Fibroblast of skin of left quadriceps (primary cell): ENCODE data around the gene NKIRAS2.

ENCODE experiments used
- DNase-seq, 2 experiments: peaks; one replicate each; pipeline ENCODE4 v3.0.0-alpha.2; 2013; ENCODE audit warnings: low read depth in 2 of 2

The NKIRAS2 gene

GRCh38 chr17:42026857-42027589 lies 7.1 kb downstream of the NKIRAS2 start:
- no peak for DNase-seq

DNA sequence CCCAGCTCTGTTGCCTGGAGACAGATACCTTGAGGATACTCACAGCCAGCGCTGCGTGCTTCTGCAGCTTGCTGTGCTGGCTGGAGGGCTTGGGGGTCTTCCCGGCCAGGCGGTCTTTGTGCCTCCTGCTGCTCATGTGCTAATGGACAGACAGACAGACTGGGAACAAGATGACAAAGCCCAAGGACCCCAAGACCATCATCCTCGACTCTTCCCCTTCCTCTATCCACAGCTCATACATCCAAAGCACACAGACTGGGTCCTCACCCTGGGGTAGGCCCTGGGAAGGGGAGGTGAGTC lies 7.7 kb downstream of the NKIRAS2 start:
- no peak for DNase-seq

GRCh38 chr17:42027961-42028790 lies 8.3 kb downstream of the NKIRAS2 start:
- DNase-seq = no peak

DNA sequence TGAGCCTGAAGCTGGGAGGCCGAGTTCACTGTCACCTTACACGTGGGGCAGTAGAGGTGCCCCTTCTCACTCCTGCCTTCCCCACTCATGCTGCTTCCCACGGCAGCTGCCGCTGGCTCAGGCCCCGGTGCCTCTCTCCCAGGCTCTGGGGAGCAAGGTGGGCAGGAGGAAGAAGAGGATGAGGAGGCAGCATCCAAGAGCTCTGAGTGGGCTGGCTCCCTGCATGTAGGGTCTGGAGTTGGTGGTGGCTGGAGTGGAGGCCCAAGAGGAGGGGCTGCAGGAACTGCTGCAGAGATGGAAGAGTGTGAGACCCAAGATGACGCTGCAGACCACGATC lies 8.9 kb downstream of the NKIRAS2 start:
- no peak for DNase-seq

GRCh38 chr17:42031584-42031983 lies 11.7 kb downstream of the NKIRAS2 start:
- no peak for DNase-seq

GRCh38 chr17:42034059-42034458 lies 14.2 kb downstream of the NKIRAS2 start:
- no peak for DNase-seq

- no peak for DNase-seq
Measured at GRCh38 chr17:42038221-42038973, 18.5 kb downstream of the NKIRAS2 start.

DNA sequence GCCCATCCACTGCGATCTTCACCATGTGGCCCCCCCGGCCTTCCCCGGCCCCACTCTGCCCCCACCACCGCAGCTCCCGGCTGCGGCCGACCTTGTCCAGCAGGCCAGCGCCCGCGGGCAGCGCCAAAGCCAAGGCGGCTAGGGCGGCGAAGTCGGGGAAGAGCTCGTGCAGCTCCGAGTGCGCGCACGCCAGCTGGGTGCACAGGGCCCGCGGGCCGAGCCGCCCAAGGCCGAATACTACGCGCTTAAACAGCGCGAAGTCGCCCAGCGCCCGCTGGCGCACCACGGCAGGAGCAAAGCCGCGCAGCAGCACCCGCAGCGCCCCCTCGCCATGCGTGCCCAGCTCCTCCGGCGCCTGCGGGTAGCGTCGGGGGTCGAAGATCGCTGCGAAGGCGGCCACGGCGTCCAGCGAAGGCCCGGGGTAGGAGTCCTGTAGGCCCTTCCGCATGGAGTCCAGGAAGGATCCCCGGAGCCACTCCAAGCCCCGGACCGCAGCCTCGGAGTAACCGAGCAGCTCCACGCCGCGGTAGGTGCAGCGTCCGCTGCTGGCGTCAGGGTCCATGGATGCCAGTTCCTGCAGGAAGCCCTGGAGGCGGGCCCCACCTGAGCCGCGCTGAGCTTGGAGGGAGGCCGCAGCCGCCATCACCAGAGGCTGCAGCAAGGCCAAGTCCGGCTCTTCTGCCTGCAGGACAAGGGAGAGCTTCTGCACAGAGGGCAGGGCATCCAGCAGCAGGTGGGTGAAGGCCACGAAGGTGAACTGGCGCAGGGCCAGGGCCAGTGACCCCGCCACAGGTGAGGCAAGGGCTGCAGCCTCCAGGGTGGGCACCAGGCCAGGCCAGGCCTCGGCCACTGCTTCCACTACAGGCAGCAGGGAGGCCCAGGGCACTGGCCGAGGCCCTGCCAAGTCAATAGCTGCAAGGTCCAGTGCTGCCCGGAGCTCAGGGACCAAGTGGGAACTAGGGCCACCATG lies 20.2 kb downstream of the NKIRAS2 start:
- DNase-seq = no peak

DNA sequence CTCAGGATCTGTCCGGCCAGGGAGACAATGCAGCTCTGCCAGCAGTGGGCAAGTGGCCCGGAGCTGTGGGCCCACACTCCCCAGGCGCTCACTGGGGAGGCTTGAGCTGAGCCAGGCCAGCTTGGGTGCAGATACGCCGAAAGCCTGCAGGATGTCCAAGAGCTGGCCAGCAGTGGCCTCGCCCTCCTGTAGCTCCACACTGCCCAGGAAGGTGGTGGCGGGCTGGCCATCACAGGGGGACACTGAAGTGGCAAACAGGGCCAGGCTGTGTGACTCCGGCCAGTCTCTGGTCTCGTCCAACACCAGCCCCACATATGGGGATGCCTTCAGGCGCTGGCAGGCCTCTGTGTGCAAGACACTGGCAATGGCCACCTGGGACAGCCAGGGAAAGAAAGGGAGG lies 20.9 kb downstream of the NKIRAS2 start:
- no peak for DNase-seq

DNA sequence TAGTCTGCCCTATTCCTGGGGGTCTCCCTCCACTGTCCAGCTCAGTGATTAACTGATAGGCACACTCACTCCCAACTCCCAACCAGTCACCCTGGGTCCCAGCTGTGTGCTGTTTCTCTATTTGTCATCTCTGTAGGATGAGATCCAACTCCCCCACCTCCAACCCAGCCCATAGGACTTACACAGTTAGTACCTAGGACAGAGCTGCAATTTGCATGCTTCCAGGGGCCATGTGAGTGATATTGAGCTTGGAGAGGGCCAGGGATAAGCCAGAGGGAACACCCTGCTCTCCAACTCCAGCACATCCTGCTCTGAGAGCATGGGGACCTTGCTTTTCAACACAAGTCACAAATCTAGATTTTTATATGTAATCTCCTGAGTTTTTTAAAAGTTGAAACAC lies 21.7 kb downstream of the NKIRAS2 start:
- DNase-seq = no peak

GRCh38 chr17:42042598-42043319 lies 22.9 kb downstream of the NKIRAS2 start:
- no peak for DNase-seq

GRCh38 chr17:42045719-42046118 lies 25.8 kb downstream of the NKIRAS2 start:
- no peak for DNase-seq

GRCh38 chr17:42047343-42047742 lies 27.5 kb downstream of the NKIRAS2 start:
- no peak for DNase-seq

- no peak for DNase-seq
Measured at GRCh38 chr17:42049834-42050392, 30.0 kb downstream of the NKIRAS2 start.

DNA sequence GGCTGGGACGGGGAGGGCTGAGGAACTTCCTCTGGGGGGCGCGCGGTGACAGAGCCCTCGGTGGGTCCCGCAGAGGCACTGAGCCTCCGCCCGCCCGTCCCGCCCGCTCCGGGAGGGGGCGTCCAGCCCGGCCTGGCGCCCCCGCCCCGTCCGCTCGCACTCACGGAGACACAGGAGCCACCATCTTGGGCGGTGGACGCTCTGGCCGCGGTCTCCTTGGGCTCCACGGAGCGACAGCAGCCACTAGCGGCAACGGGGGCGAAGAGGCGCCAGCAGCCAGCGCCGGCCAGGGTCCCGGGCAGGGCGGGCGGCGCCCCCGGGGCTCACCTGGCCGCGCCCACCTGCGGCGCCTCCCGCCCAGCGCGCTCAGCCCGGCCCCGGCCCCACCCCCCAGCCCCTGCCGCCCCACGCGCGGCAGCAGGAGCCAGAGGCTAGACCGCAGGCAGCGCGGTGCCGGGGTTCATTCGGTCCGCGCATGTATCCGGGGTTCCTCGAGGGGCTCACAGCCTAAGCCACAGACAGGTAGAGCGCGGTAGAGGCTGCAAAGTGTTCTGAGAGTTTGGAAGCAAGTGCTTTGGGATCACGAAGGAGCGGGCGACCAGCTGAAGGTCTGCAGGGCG lies 30.6 kb downstream of the NKIRAS2 start, which contains the start of gene C17orf113:
Gene C17orf113, minus strand, starts transcription at position 209 of the 620 bp plus-strand sequence. CDS start 7,225 bp downstream, outside the sequence.
- DNase-seq = peak in 1 of 2 experiments; percentile 4

DNA sequence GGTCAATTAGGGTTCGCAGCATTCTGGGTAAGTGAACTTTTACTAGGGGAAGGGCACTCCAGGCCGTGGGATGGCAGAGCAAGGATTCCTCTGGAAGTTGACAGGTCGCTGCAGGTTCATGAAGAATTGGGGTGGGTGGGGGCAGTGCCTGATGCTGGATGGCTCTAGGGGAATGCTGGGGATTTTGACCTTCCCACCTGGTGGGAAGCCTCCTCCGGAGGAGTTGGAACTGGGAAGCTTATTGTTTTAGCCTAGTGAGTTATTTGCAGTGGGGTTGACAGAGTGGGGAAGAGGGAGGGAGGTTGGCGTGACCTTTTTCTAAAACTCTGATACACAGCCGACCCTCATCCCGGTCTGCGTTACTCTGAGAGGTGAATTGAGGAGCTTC lies 31.1 kb downstream of the NKIRAS2 start:
- no peak for DNase-seq

GRCh38 chr17:42051645-42052044 lies 31.8 kb downstream of the NKIRAS2 start:
- DNase-seq = no peak

DNA sequence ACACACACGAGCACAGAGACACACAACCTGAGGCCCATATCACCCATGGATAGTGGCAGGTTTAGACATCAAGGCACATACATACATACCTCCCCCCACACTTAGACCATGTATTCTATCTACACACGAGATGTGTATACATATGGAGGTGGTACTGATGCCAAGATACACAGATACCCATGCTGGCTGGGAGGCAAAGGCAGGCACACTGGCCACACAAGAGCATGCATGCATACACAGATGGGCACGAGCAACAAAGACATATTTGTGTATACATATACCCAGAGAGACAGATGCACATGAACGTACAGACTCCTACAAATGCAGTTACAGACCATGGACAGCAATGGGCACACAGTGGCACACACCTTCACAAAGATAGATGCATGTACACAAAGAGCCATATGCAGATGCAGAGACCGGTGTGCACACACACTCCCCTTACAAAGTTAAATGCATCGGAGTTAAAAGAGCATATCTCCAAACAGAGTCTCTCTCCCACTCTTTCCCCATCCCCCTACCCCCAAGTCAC lies 32.5 kb downstream of the NKIRAS2 start:
- DNase-seq = no peak

DNA sequence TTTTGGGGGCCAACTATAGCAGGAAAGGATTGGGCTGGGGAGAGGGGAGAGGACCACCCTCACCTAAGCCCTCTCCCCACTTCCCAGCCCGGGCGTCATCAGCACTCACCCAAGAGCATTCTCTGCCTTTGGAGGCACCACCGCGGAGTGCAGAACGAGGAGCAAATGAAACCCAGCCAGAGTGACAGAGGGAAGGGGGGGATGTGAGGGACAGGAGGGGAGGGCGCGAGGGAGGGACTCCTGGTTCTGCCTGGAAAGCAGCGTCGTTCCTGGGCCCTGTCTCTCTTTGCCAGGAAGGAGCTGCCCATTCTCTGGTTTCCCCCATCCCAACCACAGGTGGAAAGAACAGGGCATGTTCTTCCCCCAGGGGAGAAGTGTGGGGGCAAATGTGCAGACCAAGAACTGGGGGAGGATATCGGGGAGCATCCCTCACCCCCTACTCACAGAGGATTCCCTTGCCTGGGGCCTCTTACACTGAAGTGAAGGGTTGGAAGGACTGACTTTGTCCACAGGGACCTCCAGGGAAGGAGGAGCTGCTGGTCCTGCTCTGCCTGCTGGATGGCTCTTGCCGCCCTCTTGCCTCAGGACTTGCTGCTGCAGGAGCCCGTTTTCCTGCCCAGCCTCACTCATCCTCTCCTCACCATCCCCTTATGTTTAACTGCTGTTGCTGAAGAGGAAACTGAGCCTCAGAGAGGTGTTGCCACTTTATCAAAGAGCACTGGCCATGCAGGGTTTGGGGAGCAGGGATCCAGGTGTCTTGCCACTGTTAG lies 34.0 kb downstream of the NKIRAS2 start:
- no peak for DNase-seq
